Activated T-helper 9 cell treated with anti-CD3 and anti-CD28 coated beads, Interleukin-2, amount 50 U/mL, for 16 hours (primary cell): ENCODE data around the gene EPB42.
"Not testable (repeated sequence)": the region's sequence is repeated elsewhere in the genome, so short reads cannot be mapped to it uniquely, and the experiment has no call there.

Experiments used
- DNase-seq: peaks from one replicate; pipeline ENCODE4 v3.0.0-alpha.2; 2020; ENCODE audit warnings: low read depth

EPB42 gene

DNA sequence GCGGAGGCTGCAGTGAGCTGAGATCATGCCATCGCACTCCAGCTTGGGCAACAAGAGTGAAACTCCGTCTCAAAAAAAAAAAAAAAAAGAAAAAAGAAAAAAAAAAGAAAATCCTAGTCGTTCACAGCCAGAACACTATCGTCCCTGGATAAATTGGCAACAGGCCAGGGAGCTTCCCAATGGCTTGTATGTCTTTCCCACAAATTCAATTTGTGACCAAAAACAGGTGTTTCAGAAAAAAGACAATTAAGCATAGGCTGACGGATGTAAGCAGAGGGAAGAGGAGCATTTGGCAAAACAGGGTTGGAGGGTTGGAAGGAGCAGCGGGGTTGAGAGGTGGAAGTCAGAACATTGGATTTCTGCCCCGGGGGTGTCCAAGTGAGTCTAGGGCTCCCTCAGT, 8.5 kb downstream of the EPB42 start:
- no peak for DNase-seq

DNA sequence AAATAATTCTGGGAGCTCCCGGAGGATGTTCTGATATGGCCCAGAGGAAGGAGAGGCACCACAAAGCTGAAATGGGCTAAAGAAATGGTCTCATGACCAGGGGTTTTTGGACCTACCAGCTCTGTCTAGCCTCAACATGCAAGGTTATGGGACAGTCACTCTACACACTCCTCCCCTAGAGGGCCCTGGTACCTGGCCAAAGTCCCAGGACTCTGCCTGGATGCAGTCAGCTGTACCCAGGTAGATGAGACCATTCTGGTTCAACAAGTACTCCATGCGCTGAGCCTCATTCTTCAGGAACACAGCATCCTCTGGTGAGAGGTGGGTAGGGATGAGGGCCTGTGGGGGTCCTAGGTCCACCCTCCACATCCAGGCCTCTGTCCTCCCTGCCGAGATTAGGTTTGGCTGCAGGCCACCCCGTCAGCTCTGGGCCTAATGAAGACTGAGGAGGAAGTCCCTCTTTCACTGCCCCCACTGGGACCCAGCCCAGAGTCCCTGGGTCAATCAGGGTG, 9.5 kb downstream of the EPB42 start:
- no peak for DNase-seq

GRCh38 chr15:43210807-43211206, 10.0 kb downstream of the EPB42 start:
- DNase-seq, result no peak

GRCh38 chr15:43210172-43210745, 10.6 kb downstream of the EPB42 start:
- DNase-seq, result no peak

DNA sequence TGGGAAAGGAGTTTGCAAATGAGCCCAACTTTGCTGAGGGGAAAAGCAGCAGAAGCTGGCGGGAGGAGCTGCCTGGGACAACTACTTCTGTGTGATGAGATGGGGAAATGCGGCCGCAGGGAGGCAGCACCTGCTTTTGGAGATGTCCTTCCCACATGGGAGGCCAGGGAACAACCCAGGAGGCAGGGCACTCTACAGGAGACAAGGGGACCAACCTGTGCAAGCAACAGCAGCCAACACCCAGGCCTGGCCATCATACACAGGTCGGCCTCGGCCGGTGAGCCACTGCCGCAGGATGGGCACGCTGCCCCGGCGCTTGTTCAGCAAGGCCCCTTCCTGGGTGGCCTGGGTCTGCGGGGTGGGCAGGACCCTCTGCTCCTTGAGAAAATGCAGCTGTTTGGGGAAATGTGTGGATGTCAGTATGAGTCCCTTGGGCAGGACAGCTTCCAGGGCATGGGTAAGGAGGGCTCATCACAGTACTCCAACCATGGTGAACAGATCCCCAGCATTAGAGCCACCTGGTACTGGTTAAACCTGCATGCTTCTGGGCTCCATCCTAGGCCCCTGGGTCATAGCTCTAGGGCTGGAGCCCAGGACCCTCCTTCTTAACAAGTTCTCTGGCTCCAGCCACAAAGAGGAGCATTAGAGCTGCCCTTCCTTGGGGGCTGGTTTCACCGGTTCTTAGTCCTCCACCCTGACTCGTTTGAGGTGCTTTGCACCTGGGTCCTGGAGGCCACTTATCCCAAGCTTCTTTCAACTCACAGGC, 11.6 kb downstream of the EPB42 start:
- DNase-seq, result no peak

DNA sequence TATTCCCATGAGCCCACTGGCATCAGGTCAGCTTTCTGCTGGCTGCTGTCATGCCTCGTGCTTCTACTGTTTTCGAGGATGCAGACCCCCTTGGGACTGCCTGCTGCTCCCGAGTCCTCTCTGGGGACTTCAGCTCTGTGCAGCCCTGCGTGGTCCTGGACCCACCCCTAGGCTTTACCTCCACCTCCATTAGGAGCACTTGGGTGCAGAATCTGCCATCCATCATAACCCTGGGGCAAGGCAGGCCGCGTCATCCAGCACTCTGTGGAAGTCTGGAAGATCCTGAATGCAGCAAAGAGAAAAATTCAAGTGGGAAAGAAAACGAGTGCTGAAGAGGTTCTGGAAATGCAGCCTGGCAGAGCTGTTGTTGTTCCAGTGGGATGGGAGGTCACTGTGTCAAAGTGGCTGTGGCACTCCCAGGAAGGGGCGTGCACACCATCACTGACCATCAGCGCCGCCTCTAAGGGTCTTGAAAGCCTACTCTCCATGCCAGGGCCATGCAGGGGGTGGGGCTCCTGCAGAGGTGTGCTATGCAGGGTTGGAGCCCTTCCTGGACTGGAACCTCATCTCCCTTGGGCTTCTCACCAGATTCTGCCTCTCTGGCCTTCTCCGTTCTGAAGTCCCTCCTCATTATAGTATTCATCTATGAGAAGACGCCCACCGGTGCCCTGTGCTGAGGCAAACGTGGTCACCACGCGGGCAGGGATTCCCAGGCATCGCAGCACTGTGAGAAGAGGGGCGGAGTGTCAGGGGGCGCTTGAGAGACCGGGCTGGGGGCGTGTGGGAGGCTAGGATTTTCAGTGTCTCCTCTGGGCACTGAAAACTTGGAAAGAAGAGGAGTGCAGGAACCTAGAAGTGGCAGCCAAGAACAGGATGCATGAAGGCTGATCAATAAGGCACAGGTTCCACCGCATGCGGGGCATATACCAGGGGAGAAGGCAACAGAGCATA, 12.5 kb downstream of the EPB42 start:
- DNase-seq, result no peak

DNA sequence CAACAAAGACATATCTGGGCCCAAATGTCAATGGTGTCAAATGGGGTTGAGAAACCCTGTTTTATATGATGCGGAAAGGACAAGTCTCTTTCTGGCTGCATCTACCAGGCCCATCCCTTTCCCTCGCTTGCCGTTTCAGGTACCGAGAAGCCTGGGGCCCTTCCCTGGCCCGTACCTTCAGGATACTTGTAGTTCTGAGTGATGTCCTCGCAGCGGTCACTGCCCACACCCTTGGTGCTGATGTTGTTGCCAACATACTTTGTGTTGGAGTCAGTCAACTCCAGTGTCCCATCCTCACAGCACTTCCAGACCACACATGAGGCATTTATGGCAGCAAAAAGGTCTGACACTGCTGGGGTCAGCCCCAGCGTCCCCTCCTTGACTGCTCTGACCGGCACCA, 13.8 kb downstream of the EPB42 start:
- no peak for DNase-seq

DNA sequence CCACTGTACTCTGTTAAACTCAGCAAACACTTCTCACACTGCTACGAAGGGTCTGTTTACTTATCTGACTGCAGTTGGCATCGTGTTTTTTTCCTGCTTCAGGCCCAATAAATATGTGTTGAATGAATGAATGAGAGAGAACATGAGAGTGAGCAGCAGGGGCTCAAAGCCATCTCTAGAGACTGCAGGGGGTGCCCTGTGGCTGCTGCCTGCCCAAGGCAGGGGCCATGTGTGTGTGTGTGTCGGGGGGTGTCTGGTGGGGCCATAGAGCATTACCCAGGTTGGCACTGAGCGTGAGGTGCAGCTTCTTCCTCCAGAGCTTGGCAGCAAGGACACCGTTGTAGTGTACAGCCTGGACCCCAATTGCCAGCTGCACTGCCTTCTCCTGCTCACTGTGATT, 14.8 kb downstream of the EPB42 start:
- no peak for DNase-seq

DNA sequence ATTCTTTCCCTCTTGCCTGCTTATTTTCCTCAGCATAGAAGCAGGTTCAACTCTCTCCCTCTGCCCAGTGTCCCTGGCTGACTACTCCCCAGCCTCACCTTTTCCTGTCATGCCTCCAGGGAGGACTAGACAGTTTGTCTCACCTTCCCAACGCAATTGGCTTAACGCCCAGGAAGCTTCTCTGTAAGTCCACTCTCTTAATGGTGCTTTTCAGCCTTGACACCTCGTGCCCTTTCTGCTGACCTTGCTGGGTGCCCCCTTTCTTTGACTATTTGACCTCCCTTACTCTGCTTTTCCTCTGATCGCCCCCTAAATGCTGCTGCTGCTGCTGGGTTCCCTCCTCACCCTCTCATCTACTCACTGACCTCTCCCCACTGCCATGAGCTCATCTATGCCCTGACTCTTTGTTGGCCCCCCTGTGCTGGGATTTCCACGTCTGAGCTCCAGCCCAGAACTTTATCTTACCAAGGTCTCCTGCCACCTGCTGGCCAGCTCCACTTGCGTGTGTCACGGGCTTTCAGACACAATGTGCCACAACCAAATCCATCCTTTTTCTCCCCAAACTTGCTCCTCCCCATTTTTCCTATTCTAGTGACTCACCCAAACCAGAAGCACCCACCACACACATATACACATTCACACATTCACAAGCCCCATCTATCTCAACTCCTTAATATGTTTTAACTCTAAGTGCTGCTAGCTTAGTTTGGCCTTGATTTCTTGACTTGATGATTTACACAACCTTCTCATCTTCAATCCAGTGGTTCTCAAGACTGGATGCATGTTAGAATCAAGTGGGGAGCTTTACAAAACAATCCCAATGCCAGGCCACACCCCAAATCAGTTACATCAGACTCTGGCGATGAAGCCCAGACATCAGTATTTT, 16.6 kb downstream of the EPB42 start:
- DNase-seq, result peak; percentile 17

- DNase-seq, result no peak
These were observed 20.8 kb downstream of the EPB42 start for GRCh38 chr15:43199945-43200488.

- DNase-seq, result no peak
These were observed 21.8 kb downstream of the EPB42 start for GRCh38 chr15:43198992-43199391.

DNA sequence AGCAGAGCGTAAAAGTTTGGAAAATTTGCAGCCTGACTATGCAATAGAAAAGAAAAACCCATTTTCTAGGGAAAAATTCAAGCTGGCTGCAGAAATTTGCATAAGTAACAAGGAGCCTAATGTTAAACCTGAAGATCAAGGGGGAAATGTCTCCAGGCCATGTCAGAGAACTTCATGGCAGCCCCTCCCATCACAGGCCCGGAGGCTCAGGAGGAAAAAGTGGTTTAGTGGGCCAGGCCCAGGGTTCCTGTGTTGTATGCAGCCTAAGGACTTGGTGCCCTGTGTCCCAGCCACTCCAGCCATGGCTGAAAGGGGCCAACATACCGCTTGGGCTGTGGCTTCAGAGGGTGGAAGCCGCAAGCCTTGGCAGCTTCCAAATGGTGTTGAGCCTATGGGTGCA, 22.3 kb downstream of the EPB42 start:
- not testable (repeated sequence) for DNase-seq

GRCh38 chr15:43197773-43198172, 23.0 kb downstream of the EPB42 start:
- DNase-seq, result not testable (repeated sequence)

- DNase-seq, result no peak
These were observed 23.9 kb downstream of the EPB42 start for GRCh38 chr15:43196760-43197548.

DNA sequence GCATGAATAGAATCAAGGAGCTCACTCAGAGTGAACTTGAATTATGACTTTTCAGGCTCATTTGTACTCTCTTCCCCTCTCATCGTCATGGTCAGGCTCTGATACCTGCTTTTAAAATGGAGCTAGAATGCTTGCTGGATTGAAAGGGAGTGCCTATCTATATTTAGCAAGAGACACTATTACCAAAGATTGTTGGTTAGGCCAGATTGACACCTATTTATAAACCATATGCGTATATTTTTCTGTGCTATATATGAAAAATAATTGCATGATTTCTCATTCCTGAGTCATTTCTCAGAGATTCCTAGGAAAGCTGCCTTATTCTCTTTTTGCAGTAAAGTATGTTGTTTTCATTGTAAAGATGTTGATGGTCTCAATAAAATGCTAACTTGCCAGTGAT, 26.0 kb downstream of the EPB42 start:
- DNase-seq, result no peak

DNA sequence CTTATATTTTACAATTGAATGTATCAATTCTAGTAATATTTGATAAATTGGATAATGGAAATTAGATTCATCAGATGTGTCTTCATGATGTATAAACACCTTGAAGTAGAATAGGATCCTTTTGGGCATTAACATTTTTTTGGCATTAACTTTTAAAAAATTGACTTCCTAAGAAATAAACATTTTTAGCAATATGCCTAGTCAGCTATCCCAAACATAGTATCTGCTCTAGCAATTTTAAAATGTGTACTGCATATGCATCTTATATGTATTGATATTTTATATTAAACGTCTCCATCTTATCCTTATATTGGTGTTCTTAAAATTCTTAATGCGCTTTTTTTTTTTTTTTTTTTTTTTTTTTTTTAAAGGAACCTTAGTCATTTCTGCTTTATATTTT, 27.1 kb downstream of the EPB42 start:
- DNase-seq, result no peak

- no peak for DNase-seq
These were observed 30.6 kb downstream of the EPB42 start for GRCh38 chr15:43190178-43190577.

- no peak for DNase-seq
These were observed 31.5 kb downstream of the EPB42 start for GRCh38 chr15:43189296-43189695.

DNA sequence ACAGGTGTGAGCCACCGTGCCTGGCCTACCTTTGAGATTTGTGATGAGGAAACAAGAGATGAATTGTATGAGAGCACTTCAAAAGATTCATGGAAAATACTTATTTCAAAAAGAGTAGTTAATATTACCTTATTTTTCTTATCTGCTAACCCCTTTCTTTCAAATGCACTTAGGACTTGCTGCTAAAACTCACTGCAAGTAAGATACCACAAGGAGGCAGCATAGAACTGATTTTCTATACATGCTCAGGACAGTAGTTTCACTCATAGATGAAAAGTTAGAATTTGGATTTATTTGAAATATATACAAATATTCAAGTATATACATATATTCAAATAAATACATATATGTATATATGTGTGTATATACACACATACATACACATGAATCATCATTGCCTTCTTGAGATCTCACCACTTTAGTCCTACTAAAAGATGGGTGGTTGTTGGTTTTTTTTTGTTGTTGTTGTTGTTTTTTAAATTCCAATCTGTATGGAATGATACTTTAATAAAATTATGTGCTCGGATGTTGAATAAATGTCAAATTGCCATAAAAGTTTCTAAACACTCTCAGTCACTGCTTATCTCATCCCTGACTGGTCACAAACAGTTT, 33.2 kb downstream of the EPB42 start:
- DNase-seq, result no peak

DNA sequence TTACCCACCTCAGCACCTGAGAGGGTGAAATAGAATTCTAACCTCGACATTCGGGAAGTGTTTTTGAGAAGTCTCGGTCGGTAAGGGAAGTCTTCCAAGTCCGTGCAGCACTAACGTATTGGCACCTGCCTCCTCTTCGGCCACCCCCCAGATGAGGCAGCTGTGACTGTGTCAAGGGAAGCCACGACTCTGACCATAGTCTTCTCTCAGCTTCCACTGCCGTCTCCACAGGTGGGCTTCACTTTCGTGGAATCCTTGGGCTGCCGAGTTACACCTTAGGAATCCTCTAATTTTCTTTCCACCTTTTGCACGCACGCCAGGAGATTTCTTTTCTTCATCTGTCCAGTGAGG, 34.8 kb downstream of the EPB42 start:
- no peak for DNase-seq
